Activated naive CD4-positive, alpha-beta T cell treated with anti-CD3 and anti-CD28 coated beads, Interleukin-2, amount 10 ng/mL, durations not matched to agents 7 days and 5 days (primary cell): Measurements from ENCODE around the gene PTDSS2.

Experiments
- CTCF ChIA-PET: fragments of 350-600 bp; sonication (Branson Sonifier 250); formaldehyde crosslinking; loops from one replicate; lab custom pipeline; 2021; ENCODE audit warnings: antibody characterized with exemption; lab: Charles Lee
- DNase-seq: peaks from one replicate; pipeline ENCODE4 v3.0.0-alpha.2; 2020
- H3K27ac Mint-ChIP-seq: one replicate; pipeline ENCODE4 v1.8.0; 2021; ENCODE audit warnings: mild to moderate bottlenecking, moderate library complexity, mixed read lengths
- H3K27me3 Mint-ChIP-seq: one replicate; pipeline ENCODE4 v1.8.0; 2021; ENCODE audit warnings: mild to moderate bottlenecking, mixed read lengths
- H3K36me3 Mint-ChIP-seq: one replicate; pipeline ENCODE4 v1.8.0; 2021; ENCODE audit warnings: mixed read lengths
- H3K4me1 Mint-ChIP-seq: one replicate; pipeline ENCODE4 v1.8.0; 2021; ENCODE audit warnings: mixed read lengths
- H3K4me3 Mint-ChIP-seq: one replicate; pipeline ENCODE4 v1.8.0; 2021; ENCODE audit warnings: mild to moderate bottlenecking, moderate library complexity, mixed read lengths
- H3K9me3 Mint-ChIP-seq: one replicate; pipeline ENCODE4 v1.8.0; 2021; ENCODE audit warnings: mixed read lengths

PTDSS2 gene

DNA sequence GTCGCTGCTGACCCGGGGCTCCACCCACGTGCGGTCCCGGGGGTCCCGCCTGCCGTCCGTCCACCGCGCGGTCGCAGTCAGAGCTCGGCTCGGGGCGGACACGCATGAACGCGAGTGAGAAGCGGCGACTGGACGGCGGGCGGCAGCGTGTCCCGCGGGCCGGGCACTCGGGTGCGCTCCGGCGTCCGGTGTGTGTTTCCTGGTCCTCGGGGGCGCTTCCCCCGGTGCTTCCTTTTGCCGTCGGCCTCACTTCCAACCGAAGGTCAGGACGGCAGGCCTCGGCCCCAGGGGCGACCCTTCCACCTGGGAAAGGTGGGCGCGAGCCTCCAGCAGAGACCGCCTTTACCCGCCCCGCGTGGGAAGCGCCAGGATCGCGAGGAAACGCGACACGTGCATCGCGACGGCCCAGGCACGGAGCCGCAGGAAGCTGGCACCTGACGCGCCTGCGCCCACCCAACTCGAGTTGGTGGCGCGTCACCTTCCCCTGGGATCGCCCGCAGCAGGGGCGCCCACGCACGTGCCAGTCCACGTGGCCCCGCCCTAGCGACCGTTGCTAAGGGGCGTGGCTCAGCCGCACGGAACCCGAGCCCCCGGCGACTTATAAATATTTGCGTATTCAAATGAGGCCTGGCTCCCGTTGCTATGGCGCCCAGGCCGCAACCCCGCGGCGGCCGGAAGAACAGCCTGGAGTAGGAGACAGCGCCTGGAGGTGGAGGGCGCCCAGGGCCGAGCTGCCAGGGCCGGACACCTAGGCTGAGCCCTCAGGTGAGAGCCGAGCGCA, 87.0 kb downstream of the PTDSS2 start, which contains the start of gene LRRC56:
LRRC56 (plus strand) TSS at position 687 of the 781 bp plus-strand sequence. CDS start 3,158 bp downstream, outside the sequence.
- peak; percentile 91 for DNase-seq

DNA sequence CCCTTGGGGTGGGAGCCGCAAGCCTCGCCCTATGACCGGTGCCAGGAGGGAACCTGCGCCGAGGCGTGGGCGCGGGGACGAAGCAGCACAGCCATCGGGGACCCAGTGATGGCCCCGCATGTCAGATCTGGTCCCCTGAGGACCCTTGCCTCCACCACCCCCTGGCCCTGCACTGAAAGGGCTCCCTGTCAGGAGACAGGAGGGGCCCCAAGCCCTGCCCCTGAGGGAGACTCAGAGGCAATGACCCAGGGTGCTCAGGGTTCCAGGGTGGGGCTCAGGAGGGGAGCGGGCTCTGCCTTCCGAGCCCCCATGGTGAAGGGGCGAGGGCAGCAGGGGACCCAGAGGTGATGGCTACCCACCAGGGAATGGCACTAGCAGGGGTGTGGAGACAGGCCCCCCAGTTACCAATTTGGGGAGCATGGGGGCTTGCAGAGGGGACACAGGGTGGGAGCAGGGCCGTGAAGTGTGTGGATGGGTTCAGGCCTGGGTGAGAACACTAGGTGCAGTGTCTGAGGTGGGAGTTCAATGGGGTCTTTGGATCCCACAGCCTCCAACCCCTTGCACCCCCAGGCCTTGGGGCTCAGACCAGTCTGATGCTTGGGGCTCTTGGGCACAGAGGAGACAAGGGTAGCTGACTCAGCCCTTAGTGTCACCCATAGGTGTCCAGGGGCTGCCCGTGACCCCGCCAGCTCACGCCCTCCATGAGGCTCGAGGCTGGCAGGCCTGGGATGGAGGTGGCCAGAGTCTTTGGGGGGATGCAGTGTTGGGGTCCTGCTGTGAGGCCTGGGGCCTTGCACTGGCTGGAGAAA, 87.7 kb downstream of the PTDSS2 start:
- peaks cover 29% of the 10 kb centered on the region for H3K27me3 Mint-ChIP-seq
- no peaks in the 10 kb centered on the region for H3K9me3 Mint-ChIP-seq
- peak overlapping the region; percentile 55 for H3K27ac Mint-ChIP-seq
- peaks cover 25% of the 10 kb centered on the region for H3K4me1 Mint-ChIP-seq
- H3K36me3 Mint-ChIP-seq = peaks cover 3% of the 10 kb centered on the region
- CTCF ChIA-PET = no interaction called here
- H3K4me3 Mint-ChIP-seq = peak overlapping the region; percentile 52
- no peak for DNase-seq

More for the DNA sequence above, 87.0 kb downstream of the PTDSS2 start, which contains the start of gene LRRC56:
- H3K36me3 Mint-ChIP-seq = peaks cover 4% of the 10 kb centered on the region
- CTCF ChIA-PET = interaction anchor here (1.7 kb wide), 1 partner anchor 17 kb away, joined by 4 read pairs; no protein-coding TSS in a partner anchor
- H3K27ac Mint-ChIP-seq = peak within 1 kb of the TSS; percentile 94
- peaks cover 25% of the 10 kb centered on the region for H3K4me1 Mint-ChIP-seq
- peak within 1 kb of the TSS; percentile 86 for H3K4me3 Mint-ChIP-seq
- peaks cover 29% of the 10 kb centered on the region for H3K27me3 Mint-ChIP-seq
- H3K9me3 Mint-ChIP-seq = no peaks in the 10 kb centered on the region

DNA sequence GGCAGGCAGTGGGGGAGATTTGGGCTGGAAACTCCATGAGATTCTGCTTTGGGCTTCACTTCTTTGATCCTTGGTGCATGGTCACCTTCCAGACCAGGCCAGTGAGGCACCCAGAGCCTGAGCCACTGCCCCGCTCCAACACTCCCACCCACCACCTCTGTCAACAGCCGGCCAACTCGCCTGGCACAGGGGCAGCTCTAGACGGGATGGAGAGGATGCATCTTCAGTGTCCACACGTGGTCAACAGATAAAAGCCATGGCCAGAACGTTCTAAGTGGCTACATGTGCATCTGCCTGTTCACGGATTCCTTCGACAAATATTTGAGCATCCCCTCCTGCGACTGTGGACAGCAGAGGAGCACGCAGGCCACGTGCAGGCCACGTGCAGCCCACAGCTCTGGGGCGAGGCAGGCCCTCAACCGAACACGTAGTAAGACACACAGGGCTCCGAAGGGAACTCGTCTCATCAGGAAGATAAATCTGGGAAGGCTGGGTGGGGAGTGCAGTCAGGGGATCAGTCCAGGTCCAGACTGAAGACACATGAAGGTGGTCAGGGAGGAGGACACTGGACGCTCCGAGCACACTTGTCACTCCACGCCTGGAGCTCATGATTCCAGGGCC, 88.5 kb downstream of the PTDSS2 start:
- Mint-ChIP-seq H3K27ac (peak overlapping the region; percentile 19), H3K4me3 (peak overlapping the region; percentile 52), H3K36me3 (peaks cover 3% of the 10 kb centered on the region), H3K4me1 (peaks cover 25% of the 10 kb centered on the region), H3K27me3 (peaks cover 30% of the 10 kb centered on the region), H3K9me3 (no peaks in the 10 kb centered on the region)
- DNase-seq = no peak
- CTCF ChIA-PET = no interaction called here

DNA sequence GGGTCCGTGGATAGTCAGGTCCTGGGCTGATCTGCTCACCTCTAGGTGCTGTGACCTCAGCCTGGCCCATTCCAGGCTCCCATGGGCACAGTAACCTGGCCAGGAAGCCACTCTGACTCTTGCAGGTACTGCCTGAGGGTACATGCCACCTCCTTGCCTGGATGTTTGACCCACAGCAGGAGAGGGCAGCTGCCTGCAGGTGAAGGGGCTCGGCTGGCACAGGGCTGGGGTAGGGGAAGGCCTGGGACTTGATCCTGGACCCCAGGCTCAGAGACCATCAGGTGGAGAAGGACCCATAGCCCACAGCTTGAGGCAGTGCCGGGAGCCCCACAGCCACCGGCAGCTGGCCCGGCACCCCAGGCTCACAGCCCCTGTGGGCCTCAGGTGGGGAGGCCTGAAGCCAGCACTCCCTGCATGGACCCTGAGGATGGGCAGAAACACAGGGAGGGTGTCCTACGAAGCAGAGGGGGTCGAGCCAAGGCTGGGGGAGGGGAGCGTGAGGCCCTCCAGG, 89.9 kb downstream of the PTDSS2 start:
- Mint-ChIP-seq H3K27ac (no peak overlapping the region), H3K27me3 (peaks cover 32% of the 10 kb centered on the region), H3K36me3 (no peaks in the 10 kb centered on the region), H3K4me3 (no peak overlapping the region), H3K4me1 (peaks cover 22% of the 10 kb centered on the region), H3K9me3 (no peaks in the 10 kb centered on the region)
- DNase-seq = no peak
- CTCF ChIA-PET = no interaction called here
